Stimulated activated CD4-positive, alpha-beta T cell treated with anti-CD3 and anti-CD28 coated beads, Interleukin-12 subunit alpha, Interleukin-12 subunit beta, amount 100 ng/mL, for 4 hours (primary cell): ENCODE data around the gene ALPK3.
"Not testable (repeated sequence)": the region's sequence is repeated elsewhere in the genome, so short reads cannot be mapped to it uniquely, and the experiment has no call there.

ENCODE experiments used
- DNase-seq: peaks from one replicate; pipeline ENCODE4 v3.0.0-alpha.2; 2020

ALPK3 gene

DNA sequence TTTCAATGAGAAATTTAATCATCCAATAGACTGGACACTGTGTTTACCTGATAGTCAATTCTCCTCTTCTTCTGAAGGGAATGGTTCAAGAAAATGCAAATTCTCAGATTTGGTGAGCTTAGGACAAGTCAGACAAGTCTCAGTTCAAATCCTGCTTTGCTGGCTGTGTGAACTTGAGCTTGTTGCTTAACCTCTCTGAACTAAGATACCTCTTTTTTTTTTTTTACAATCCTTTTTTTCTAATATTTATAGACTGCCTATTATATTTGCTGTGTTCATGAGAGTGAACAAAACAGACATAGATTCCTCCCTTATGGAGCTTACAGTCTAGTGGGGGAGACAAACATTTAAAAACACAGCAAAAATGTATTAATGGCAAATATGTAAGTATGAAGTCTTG, 59.1 kb downstream of the ALPK3 start:
- no peak for DNase-seq

DNA sequence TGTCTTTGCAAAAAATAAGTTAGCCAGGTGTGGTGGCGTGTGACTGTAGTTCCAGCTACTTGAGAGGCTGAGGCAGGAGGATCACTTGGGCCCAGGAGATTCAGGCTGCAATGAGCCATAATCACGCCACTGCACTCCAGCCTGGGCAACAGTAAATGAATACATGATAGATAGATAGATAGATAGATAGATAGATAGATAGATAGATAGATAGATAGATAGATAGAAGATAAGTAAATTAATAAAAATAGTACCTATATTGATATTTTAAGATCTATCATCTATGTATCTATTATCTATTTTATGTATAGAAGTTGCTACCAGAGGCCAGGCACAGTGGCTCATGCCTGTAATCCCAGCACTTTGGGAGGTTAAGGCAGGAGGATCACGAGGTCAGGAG, 60.5 kb downstream of the ALPK3 start:
- DNase-seq: not testable (repeated sequence)

DNA sequence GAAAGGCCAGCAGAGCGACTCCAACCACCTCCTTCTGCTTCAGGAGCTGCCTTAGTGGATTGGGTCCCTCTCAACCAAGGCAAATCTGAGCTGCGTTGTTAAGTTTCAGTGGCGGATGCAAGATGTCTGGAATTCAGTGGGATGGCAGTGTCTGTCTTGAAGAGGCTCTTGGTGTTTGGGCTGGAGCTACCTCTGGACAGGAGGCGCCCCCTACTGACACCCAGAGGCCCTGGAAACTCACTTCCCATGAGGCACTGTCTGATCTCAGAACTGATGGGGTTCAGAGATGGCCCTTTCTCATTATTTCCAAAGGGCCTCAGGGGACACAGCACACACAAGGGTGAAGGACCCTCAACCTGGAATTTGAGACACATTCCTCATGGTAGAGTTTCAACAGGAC, 61.3 kb downstream of the ALPK3 start:
- peak; percentile 54 for DNase-seq

DNA sequence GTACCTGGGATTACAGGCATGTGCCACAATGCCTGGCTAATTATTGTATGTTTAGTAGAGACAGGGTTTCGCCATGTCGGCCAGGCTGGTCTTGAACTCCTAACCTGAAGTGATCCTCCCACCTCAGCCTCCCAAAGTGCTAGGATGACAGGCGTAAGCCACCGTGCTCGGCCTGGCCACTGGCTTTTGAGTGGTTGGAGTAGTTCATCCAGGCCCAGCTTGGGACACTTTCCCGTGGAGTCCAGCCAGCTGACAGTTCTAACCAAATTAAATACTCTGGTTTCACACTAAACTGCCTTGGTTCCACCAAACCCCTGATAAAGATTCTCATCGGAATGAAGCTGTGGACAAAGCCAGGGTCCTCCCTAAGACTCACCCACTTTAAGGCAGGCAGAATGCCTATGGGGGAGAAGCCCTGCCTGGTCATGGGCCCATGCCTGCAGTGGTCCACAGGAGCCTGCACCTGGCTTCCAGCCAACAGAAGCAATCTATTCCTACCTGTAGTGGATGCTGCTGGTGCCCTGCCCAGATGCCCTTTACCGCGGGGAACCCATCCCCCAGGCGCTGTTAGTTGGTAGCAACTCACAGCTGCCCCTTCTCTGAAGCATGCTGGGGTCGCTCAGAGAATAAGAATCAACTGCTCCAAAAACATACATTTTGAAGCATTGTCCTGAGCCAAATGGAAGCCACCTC, 62.1 kb downstream of the ALPK3 start:
- DNase-seq: no peak

DNA sequence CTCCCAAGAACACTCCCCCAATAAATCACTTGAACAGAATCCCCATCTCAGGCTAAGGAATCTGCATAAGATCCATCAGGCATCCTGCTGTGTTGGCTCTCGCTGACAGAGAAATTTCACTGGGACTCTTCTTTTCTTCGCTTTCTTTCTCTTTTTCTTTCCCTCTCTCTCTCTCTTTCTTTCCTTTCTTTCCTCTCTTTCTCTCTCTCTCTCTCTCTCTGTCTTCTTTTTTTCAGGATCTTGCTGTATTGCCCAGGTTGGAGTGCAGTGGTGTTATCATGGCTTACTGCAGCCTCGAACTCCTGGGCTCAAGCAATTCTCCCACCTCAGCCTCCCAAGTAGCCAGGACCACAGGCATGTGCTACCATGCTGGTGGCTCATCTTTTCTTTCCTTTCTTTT, 62.9 kb downstream of the ALPK3 start:
- DNase-seq: no peak

DNA sequence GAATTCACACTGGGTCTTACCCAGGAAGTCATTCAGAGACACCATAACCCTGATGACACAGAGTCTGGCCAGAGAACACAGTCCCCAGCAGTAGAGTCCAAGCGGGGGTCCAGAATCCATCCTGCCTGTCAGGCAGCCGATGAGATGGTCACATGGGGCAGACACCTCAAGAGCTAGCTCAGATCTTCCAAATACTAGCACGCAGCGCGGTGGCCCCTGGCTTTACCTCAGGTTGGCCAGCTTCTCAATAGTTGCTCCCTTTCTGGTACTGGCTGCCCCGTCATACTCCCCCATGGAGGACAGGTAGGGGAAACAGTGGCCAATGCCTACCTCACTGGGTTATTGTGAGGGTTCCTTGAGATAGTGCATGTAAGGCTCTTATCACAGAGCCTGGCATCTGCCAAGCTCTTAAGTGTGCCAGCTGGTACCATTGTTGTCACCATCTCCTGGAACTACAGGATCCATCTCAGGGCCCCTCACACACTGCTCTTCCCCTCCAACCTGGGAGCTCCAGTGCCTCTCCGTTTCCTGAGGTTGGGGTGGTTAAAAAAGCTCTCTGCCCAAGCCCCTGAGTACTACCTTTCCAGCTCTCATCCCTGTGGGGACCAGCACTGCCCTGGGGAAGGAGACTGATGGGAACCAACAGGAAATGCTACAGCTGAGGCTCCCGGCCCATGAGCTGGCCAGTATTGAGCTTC, 63.8 kb downstream of the ALPK3 start:
- DNase-seq: no peak

DNA sequence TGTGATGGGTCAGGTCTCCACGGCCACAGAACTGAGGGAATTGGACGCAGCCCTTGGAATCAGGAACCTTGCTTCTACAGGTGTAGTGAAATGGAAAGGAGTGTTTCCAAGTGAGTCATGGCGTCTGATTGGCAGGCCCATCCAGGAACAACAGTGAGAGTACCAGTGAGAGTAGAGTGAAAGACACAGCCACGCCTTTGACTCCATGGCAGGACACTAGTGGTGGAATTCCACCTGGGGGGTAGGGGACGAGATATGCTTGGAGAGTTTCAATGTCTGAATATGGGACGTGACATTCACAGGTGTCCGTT, 64.3 kb downstream of the ALPK3 start:
- no peak for DNase-seq

DNA sequence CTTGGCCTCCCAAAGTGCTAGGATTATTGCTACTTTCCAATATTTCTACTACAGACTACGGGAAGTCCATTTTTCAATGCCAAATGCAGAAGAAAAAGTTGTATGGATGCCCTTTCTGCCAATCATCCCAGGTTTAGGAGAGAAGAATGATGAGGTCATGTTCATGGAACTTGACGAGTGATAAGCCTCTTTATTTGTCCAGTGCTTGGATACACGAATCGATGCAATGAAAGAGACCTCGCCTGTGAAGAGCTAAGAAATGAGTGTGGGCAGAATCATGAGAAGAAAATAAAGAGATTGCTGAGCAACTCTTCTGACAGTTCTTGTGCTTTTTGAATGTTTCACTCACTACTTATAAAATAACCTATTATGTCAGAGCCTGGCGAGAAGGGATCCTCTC, 66.3 kb downstream of the ALPK3 start:
- no peak for DNase-seq

DNA sequence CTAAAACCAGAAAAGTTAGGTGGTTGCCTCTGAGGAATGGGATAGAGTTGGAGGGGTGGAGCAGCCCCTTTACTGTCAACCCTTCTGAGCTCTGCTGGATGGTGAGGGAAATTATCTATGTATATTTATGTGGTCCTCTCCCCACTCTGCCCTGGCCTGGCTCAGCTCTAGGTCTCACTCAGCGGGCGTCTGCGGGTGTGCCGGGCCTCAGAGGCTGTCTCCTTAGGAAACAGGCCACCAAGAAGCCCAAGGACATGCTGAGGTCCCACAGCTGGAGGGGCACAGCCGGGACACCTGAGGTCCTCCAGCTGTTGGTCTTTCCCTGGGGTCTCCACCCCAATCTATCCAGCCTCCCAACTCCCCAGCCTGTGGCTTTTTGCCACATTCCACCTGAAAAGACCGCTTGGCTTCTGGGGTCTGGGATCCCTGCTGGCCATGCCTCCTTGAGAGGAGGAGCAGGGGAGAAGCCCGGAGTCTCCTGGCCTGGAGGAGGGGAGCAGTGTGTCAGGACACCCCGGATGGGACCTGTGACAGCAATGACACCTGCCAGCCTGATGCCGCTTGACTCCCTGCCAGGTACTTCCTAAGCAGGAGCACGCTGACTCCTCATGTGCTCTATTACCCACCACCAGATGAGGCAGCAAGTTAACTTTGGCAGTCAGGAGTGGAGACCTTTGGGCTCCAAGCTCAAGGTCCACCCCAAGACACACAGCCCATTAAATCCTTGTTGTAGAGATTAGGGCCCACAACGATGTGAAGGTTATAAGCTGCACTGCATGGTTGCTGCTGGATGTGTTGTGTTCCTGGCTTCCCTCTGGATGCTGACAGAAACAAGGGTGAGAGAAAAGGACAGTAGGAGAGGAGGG, 67.0 kb downstream of the ALPK3 start, which contains the start of gene SLC28A1:
TSS of gene SLC28A1 (plus strand) at position 747 of the 866 bp plus-strand sequence. CDS start 3,099 bp downstream, outside the sequence.
- no peak for DNase-seq

DNA sequence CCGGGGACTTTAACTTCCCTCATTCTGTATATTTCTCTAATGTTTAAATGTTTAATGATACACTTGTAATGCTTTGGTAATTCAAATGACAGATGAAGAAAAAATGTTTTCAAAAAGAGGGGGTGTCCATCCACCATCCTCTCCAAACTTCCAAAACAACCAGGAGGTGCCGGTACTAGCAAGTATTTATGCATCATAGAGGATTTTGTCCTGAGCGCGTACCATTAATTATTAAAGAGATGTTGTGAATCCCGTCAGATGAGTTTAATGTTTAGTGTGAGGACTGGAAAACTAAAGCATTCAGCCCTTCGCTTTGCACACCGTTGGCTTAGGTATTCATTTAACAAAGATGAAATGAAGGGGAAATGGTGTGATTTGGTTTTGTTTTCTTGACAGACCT, 68.6 kb downstream of the ALPK3 start:
- no peak for DNase-seq

DNA sequence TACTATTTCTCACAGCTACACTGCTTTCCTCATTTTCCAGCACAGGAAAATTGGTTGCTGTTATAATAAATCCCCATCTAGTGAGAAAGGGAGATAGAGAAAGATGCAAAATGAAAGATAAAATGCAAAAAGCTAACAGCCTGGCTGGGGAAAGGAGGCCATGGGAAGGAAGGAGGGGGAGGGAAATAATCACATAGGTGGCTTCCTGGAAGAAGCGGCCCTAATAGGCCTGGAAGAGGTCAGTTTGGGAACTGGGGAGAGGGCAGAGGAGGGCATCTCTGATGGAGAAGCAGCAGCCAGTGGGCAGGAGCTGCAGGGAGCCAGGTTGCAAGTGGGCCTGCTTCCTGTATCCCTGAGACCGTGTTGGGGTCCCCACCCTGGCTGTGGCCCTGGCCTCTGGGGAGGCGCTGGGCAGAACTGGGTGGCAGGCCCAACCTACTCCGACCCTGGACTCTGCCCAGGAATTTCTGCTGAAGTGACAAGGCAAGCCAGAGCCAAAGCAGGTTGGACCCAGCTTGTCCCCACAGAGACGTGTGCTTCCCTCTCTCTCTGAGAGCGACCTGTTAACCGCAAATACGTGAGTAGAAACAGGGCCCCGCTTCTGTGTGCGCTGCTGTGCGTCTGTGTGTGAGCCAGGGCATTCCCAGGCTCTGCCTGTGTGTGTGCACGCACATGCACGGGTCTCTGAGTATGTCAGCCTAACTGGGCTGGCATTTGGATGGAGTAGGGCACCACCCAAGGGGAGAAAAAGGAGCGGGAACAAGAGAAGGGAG, 69.2 kb downstream of the ALPK3 start:
- no peak for DNase-seq

DNA sequence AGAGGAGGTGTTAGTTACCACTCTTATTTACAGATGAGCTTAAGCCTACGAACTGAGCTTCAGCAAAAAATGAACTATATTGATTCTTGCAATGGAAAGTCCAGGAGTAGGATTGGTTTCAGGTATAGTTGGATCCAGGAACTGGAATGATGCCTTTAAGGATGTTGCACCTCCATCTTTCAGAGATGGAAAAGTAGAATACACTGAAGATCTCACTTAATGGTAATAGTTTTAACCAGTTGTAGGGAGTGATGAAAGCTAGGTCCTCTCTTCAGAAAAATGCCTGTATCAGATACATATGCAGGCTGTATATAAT, 69.8 kb downstream of the ALPK3 start:
- DNase-seq: no peak

DNA sequence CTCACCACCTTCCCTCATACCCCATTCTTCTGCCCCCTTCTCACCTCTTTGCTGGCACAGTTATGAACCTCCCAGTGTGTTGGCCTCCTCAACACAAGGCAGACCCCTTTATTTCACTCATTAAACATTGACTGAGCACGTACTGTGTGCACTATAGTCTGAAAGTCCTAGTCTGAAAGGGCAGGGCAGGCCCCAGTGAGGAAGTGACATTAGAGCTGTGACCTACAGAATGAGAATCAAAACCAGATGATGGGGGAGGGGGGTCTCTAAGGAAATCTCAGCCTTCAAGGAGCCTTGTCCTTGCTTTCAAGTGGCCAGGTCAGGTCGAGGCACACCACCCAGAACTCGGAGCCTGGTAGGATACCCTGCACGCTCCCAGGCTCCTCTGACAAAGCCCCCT, 70.8 kb downstream of the ALPK3 start:
- DNase-seq: no peak

DNA sequence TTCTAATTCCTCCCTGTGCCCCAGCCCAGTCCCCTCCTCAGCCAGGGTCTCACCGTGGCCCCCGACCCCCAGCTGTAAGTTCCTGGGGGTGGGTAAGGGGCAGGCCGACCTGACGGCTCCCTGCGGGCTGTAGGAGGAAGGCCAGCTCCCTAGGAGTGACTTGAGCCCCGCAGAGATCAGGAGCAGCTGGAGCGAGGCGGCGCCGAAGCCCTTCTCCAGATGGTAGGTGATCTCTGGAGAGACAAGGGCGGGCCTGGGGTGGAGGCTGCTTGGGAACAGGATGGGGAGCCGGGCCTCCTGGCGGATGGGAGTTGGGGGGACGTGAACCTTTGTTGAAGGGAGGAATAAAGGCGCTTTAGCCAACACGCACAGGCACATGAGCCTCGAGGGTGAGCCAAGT, 71.5 kb downstream of the ALPK3 start:
- no peak for DNase-seq

DNA sequence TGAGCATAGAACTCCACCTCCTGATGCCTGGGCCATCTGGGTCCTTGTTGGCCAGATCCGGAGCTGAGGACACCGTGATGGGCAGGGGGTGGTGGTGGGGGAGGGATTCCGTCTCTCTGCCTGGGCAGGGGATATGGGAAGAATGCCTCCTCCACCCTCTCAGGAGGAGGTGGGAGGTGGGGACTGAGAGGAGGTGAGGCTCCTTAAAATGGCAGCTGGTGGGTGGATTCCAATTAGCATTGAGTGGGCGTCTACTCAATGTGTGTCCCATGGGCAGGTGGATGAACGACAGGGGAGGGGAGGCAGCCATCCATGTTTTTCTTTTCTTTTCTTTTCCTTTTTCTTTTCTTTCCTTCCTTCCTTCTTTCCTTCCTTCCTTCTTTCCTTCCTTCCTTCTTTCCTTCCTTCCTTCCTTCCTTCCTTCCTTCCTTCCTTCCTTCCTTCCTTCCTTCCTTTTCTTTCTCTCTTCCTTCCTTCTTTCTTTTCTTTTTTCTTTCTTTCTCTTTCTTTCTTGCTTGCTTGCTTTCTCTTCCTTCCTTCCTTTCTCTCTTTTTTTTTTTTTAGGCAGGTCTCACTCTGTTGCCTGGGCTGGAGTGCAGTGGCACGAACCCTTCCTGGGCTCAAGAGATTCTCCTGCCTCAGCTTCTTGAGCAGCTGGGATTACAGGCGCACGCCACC, 72.3 kb downstream of the ALPK3 start:
- DNase-seq: no peak

DNA sequence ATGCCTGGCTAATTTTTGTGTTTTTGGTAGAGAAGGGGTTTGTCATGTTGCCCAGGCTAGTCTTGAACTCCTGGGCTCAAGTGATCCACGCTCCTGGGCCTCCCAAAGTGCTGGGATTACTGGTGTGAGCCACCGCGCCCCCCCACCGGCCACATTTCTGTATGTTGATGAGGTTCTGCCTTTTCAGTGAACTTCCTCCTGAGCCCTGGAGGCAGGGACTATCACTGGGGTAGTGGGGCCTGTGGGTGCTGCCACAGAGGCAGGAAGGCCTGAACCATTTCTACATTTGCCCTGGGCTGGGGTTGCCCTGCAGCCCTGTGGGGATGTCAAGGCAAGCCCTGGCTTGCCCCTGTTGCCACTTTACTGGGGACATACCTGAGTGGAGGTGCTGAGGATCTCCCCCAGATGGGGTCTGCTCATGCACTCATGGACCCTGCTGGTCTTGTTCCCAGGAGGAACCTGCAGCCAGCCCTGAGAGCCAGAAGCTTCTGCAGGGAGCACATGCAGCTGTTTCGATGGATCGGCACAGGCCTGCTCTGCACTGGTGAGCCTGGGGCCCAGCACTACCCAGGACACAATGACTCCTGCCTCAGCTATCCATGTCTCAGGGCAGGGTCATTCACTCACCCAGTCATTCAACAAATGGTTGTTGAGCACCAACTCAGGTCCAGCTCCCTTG, 73.0 kb downstream of the ALPK3 start:
- DNase-seq: no peak

DNA sequence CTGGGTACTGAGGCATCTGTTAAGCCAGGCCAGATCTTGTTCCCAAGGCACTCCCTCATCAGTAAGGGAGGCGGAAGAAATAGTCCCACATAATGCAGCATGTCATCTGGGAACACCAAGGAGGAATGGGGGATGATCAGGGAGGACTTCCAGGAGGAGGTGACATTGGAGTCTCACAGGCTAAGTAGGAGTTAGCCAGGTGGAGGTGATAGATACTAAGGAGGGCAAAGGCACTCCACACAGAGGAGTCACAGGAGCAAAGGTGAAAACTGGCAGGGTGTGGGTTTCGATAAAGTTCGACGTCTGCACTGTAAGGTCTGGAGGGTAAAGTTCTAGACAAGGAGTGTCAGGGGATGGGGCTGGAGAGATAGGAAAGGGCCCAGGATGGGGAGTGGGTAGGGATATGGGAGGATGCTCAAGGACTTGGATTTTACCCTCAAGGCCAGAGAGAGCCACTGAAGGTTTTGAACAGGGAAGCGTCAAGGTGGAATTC, 73.6 kb downstream of the ALPK3 start:
- DNase-seq: no peak

DNA sequence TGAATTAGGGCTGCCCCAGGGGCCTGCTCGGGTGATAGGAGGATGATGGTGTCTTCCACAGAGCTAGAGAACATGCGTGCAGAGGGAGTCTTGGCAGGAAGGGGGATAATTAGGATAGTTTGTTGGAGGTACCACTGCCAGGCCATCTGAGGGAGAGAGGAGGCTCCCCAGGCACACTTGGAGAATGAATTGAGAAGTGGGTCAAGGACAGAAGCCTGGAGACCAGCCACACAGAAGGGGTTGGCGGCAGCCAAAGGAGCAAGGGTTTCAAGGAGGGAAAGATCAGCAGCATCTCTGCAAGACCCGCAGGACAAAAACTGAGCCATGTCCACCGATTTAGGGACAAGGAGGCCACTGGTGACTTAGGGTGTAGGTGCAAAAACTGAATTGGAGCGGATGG, 74.2 kb downstream of the ALPK3 start:
- DNase-seq: no peak

DNA sequence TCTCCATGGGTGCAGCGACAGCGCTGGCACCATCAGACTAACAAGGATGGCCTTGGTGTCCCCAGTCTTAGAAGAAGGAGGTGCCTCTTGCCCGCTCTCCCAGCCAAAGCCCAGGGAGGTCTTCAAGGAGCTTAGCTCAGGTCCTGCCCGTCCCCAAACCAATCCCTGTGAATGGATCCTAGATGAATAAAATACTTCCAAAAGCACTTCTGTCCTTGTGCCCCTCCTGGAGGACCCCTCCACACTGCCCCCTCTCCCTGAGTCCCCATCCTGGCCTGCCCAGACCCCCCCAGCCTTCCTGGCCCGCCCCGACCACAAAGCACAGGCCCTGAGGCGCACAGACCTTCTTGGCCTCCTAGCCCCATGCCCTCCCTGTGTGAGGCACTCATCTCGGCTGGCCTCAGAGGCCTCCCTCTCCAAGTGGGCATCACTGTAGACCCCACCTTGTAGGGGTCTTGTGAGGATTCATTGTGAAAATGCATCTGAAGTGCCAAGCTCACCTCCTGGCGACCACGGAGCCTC, 75.7 kb downstream of the ALPK3 start:
- no peak for DNase-seq

DNA sequence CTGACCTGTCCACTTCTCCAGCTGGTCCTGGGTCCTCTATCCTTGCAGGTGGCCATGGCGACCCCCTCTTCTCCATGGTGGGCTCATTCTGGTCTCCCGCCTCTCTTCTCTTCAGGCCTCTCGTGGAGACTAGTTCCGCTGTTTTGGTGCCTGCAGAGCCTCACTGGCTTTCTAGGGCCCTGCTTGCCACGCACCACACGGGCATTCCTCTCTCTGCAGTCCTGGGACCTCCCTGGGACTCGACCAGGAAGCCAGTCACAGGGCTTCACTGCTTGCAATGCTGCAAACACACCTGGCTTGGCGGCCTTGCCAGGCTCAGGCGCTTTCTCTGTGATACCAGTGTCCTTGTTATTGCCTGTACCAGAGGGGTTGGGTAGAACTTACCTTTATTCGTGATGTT, 76.5 kb downstream of the ALPK3 start:
- DNase-seq: no peak

DNA sequence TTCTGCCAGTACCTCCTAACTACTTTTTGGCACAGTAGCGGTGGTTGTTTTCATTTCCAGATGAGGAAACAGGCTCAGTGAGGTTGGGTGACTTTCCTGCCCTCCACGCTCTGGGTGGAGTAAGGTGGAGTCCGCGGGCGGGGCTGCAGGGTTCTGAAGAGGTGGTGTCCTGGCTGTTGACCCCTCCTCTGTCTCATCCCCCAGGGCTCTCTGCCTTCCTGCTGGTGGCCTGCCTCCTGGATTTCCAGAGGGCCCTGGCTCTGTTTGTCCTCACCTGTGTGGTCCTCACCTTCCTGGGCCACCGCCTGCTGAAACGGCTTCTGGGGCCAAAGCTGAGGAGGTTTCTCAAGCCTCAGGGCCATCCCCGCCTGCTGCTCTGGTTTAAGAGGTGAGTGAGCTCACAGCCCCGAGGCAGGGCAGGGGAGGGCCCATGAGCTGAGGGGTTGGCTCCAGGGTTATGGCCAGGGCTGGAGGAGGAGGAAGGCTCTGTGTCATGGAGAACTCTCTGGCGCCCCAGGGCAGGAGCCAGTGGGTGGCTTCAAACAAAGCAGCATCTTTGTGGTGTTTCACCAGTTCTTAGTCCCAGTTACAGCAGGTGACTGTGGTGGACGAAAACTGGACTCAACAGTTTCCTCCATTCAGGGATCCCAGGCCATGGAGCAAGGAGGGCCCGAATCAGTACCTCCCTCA, 77.7 kb downstream of the ALPK3 start:
- no peak for DNase-seq
